ENCODE data around the gene KASH5. TPM values are rescaled to one million over a fixed set of nuclear protein-coding genes. Genes with fewer than 3 reads are reported as not detected.
"Not testable (repeated sequence)": the region's sequence is repeated elsewhere in the genome, so short reads cannot be mapped to it uniquely, and the experiment has no call there.

The KASH5 gene
- total RNA-seq, 1 donor from 2014 or later, result not detected

GRCh38 chr19:49438261-49438660, 50.2 kb downstream of the KASH5 start:
- DNase-seq, result no peak

- DNase-seq, result no peak
Observed at GRCh38 chr19:49439836-49440235, 51.8 kb downstream of the KASH5 start.

GRCh38 chr19:49440439-49441209, 52.6 kb downstream of the KASH5 start:
- DNase-seq, result no peak

GRCh38 chr19:49441210-49441959, 53.3 kb downstream of the KASH5 start, which contains the start of gene SLC17A7:
TSS of gene SLC17A7 (minus strand) at chr19:49441527. CDS start at chr19:49441379, 148 bp downstream.
- DNase-seq, result no peak

GRCh38 chr19:49441960-49442350, 53.9 kb downstream of the KASH5 start:
- no peak for DNase-seq

GRCh38 chr19:49442354-49442753, 54.3 kb downstream of the KASH5 start:
- no peak for DNase-seq

- DNase-seq, result peak; percentile 85
Observed at GRCh38 chr19:49442771-49443365, 54.8 kb downstream of the KASH5 start.

- DNase-seq, result peak; percentile 97
Observed at GRCh38 chr19:49443366-49444099, 55.5 kb downstream of the KASH5 start.

- DNase-seq, result not testable (repeated sequence)
Observed at GRCh38 chr19:49444100-49444700, 56.2 kb downstream of the KASH5 start.

- DNase-seq, result no peak
Observed at GRCh38 chr19:49445997-49446396, 57.9 kb downstream of the KASH5 start.

GRCh38 chr19:49447485-49448431, 59.7 kb downstream of the KASH5 start:
- no peak for DNase-seq

GRCh38 chr19:49448432-49448786, 60.4 kb downstream of the KASH5 start:
- no peak for DNase-seq

GRCh38 chr19:49450405-49450804, 62.4 kb downstream of the KASH5 start:
- no peak for DNase-seq

GRCh38 chr19:49451430-49452181, 63.6 kb downstream of the KASH5 start, which contains the start of gene PIH1D1:
TSS of gene PIH1D1 (minus strand) at chr19:49451814. CDS start at chr19:49451574, 240 bp downstream.
- DNase-seq, result peak; percentile 100

- peak; percentile 99 for DNase-seq
Observed at GRCh38 chr19:49453013-49453756, 65.1 kb downstream of the KASH5 start, which contains the start of gene ALDH16A1. TSS of gene ALDH16A1 (plus strand) at chr19:49453225. CDS start at chr19:49453332, 107 bp downstream.

GRCh38 chr19:49453757-49454240, 65.8 kb downstream of the KASH5 start:
- no peak for DNase-seq

GRCh38 chr19:49455773-49456172, 67.7 kb downstream of the KASH5 start:
- peak; percentile 82 for DNase-seq

- no peak for DNase-seq
Observed at GRCh38 chr19:49456326-49456725, 68.3 kb downstream of the KASH5 start.

GRCh38 chr19:49458567-49458903, 70.5 kb downstream of the KASH5 start:
- DNase-seq, result no peak

Measured in skin of body (tissue), 2 donors.